DMS79 treated with DMSO at 0.1 percent for 48 hours (cell line): ENCODE data around the gene SDS.

ENCODE experiments used
- DNase-seq: peaks from one replicate; lab custom pipeline; 2025; lab: John Stamatoyannopoulos, UW

SDS gene

DNA sequence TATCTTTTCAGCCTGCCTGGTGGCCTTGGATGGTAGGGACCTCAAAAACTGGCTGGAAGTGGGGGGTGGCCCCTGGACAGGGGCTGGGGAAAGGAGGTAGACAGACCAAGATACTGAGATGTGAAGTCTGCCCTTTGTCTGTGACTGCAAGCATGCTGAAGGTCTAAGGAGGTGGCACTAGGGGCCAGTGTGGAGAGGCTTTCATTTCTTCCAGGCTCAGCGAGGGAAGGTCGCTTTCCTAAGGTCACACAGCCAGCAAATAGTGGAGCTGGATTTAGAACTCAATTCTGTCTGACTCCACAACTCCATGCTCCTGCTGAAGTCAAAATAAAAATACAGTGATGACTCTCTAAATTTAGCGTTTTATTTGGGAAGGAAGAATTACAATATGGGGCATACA, 56.6 kb downstream of the SDS start:
- DNase-seq = no peak

DNA sequence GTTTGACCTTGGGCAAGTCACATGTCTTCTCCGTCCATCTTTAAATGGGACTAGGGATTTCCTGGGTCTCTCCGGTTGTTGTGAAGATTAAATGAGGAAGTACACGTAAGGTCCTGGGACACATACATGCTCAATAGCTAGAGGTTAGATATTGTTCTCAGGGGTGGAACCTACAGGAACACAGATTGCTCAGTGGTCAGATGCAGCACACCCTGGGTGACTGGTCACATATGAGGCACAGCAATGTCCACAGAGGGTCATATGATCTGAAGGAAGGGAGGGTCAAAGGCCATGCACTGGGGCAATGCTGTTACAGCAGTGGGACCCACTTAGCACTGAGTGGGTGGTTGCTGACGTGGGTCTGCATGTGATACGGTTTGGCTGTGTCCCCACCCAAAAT, 57.3 kb downstream of the SDS start:
- DNase-seq = no peak

DNA sequence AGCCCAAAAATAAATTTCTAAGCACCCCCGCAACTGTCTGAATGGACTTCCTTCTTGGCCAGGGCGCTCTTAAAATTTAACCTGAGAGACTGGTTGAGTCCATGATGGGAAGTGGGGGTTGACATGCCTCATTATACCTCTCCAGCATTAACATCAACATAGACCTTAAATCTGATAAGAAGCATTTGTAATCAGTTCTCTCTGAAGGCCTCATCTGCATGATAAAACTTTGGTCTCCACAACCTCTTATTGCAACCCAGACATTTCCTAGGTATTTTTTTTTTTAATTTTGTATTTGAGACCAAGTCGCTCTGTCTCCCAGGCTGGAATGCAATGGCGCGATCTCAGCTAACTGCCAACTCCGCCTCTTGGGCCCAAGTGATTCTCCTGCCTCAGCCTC, 58.4 kb downstream of the SDS start:
- DNase-seq = no peak
